GM18907 (cell line): ENCODE results near the gene EPS15.

Experiments
- ATAC-seq: cut with Tn5 transposase; IDR thresholded peaks from one replicate; pipeline ENCODE4 v1.9.1; 2021; ENCODE audit warnings: mild to moderate bottlenecking, moderate library complexity; ENCODE audit not compliant: unreplicated experiment

The EPS15 gene

GRCh38 chr1:51324251-51325010 is 194.6 kb downstream of the EPS15 start:
- ATAC-seq = no peak

DNA sequence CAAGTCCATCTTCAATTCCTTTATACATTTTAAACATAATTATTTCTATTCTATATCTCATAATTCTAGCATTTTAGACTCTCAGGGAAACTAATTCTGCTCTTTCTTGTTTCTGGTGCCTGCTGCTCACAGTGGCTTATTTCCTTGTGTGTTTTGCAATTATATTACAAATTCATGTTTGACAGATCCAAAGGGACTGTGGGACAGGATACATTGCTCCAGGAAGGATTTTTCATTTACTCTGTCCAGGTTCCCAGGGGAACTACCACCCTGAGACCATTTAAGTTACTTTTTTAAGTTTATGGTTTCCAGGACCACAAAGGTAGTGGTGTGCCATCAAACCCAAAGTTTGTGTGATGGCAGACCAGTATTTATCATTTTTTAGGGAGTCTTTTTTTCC is 195.3 kb downstream of the EPS15 start:
- ATAC-seq = no peak

- no peak for ATAC-seq
These were observed 196.5 kb downstream of the EPS15 start for GRCh38 chr1:51322417-51323101.

DNA sequence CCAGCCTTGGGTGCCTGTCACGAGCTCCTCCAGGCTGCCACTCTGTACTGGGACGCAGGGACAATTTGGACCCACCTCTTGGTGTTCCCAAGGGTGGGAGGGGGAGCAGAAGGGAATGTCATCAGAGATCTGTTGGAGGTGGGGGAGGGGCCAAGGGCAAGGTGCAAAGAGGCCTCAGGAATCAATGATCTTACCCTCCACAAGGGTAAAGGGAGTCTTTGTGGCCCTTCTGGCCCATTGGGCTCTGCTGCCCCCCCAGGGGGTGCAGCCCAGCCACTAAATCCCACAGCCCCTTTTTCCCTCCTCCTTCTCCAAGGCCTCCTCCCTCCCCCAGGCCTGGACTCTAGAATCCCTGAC is 197.2 kb downstream of the EPS15 start:
- no peak for ATAC-seq

DNA sequence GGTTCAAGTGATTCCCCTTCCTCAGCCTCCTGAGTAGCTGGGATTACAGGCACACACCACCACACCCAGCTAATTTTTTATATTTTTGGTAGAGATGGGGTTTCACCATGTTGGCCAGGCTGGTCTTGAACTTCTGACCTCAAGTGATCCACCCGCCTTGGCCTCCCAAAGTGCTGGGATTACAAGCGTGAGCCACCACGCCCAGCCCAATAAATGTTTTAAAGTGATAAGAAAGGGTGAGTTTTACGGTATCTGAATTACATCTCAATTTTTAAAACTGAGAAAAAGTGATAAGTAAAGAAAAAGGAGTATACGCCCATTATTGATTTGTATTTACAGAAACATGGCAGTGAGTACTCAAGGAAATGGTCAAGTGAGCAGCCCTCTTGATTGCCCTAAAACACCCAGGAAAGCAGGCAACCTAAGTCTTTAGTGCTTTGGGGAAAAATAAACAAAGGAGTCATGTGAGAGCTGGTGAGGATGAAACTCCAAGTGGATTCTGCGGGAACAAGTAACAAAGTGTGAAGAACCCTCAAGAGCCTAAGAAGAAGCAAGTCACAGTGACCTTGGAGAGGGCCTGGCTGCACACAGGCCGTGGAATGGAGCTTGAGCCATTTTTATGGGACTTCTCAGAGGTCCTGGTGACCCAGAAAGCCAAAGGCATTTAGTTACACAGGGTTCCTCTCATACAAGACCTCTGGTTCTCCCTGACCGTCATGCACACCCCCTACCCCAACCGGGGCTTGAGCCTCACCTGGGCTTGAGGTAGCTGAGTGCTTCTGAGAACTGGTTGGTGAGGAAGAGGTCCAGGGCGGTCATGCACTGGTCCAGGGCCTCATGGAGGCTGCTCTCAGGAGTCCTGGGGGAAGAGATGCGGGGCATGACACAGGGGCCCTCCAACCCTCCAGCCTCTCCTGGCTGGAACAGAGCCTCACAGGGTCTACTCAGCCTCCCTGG is 197.8 kb downstream of the EPS15 start:
- no peak for ATAC-seq

DNA sequence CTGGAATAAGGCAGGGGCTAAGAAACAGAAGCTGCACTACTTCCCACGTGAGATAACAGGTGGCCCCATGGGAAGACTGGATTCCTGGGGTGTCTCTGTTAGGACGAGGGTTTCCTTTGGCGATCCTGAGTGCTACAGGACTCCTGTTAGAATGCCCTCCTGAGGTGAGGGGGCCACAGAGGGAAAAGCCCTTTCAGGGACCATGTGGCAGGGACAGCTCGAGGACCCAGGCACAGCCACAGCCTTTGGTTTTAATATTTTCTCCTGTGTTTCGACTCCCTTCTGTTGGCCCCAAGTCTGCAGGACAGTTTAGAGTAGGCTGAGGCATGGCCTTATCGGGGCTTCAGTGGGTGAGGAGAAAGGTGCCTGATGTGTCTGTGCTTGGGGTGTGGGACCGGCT is 201.3 kb downstream of the EPS15 start:
- ATAC-seq = no peak

DNA sequence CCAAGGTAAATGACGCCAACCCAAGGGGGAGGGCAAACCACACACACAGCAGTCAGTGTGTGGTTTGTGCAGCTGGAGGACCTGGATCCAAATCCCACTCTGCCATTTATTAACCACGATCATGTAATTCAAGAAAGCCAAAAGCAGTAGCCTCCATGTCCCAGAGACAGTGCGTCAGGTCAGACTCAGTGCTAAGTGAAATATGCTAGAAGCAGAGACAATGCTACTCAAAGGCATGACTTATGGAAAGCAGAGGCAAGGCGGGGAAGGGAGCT is 202.3 kb downstream of the EPS15 start:
- no peak for ATAC-seq

DNA sequence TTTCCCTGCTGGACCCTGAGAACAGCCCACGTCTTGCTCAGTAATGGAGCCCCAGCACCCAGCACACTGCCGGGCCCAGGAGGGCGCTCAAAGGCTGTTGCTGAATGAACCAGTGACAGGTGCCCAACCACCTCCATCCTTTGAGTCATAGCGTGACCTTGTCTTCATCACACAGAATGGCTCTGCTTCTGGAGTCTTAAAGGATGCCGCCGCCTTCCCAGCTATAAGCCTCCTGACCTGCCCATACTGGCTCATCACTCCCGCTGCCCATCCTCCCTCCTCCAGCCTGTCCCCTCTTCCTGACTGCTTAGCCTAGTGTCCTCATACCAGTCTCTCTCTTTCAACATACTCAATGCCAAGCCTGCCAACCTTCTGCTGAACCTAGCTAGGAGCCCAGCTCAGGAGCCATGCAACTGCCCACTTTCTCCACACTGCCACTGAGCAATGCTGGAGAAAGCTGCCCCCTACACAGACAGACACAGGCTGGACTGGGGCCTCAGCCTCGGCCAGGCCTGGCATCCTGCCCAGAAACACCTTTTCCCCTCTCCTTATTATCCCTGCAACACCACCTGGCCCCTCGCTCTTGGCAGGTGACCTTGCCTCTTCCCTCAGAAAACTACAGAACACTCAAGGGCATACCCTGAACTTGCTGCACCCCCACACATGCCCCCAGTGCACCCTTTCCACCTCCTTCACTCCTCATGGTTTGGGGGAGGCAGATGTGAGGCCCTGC is 202.8 kb downstream of the EPS15 start:
- ATAC-seq = no peak

GRCh38 chr1:51314974-51315373 is 204.1 kb downstream of the EPS15 start:
- no peak for ATAC-seq

DNA sequence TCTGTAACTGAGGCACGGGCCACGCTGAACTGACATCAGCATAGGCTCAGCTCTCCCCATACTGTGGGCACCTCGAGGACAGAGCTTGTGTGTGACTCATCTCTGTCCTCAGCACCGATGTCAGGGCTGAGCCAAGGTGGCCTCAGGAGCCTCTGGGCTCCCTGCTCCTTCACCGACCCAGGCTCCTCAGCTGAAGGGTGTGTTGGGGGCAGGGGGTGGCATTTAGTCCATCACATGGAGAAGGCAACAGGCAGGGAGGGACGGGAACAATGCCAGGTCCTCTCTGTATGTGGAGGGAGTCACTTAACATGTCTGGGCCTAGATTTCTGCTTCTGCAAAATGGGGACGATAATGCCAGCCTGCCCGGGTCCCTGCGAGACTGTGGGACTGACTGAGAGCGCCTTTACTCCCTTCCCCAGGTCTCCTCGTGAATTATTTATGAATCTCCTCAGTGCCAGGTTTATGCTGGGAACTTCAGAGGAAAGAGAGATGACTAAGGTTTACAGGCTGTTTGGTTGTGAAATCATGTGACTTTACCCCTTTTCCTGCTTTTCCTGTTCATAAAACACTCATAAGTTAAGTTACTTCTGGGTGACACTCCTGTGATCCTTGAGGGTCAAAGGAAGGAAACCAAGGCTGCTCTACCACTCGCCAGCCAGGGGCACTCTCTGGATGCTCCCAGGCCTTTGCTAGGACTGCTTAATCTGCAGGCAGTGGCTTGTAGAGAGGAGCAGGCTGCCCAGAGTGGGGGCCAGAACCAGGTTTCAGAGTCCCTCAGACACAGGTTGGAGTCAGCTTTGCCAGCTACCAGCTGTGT is 204.9 kb downstream of the EPS15 start:
- ATAC-seq = no peak

DNA sequence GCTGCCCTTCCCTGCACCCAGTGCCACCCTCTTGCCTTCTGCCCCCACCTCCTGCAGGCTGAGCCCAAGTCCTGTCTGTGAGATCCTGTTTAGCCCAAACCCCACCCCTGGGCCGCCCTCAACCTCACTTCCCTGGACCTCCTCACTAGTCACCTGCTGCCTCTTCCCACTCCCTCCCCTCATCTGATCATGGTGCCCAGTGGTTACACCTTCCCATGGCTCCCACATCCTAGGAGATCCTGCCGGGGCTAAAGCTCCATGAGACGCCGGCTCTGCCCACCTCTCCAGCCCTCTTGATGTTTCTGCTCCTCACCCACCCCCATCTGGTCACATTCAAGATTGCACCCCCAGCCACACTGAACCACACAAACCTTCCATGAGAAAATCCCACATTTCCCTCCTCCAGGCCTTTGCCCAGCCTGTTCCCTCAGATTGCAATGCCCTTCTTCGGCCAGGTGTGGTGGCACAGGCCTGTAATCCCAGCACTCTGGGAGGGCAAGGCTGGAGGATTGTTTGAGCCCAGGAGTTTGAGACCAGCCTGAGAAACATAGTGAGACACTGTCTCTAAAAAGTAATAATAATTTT is 205.7 kb downstream of the EPS15 start:
- ATAC-seq = no peak

DNA sequence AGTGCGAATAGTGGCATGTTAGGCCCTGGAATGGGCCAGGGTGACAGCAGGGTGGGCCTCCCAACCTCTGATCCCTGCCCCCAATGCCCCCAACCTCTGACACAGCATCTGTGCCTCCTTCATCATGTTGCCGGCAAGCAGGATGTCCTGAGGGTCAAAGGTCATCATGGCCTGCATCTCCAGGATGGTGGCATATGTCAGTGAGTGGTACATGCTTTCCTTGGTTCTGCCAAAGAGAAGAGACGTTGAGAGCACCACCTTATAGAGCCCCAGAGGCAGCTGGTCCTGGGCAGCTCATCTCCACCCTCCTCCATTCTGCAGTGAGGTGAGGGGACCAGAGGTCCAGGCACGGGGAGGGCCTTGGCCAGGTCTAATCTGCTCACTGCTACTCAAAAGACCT is 206.3 kb downstream of the EPS15 start:
- no peak for ATAC-seq

DNA sequence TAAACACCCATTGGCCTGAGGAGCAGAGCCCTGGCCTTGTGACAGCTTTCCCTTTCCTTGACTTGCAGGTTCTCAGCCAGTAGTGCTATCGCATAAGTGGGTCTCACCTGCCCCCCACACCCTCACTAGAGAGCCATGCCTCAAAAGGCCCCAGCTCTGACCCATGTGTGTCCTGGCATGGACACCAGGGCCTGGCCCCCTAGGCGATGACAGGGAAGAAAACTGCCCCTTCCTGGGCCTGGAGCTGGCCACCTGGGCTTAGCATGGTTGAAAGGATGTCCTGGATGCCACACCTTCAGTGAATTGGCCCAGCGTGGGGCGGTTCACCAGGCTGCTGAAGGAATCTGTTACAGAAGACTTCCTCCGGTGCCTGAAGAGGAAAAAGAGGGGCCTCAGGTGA is 207.2 kb downstream of the EPS15 start:
- ATAC-seq = no peak

GRCh38 chr1:51310871-51311613 is 208.0 kb downstream of the EPS15 start:
- ATAC-seq = no peak

DNA sequence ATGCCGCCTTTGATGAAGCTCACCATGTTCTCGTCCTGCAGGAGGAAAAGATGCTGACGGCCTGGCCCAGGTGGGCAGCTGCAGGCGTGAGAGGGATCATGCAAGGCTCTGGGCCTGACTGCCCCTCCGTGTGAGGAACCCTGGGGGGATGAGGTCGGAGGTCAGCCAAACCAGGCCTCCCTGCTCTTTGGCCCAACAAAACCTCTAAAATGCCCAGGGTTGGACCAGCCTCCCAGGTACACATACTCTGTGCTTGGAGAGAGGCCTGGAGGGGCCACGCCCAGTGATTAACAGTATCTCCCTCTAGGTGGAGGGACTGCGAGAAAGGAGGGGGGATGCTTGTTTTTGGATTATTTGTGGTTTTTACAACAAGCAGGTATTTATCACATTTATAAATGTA is 209.8 kb downstream of the EPS15 start:
- ATAC-seq = no peak

- ATAC-seq = no peak
These were observed 210.4 kb downstream of the EPS15 start for GRCh38 chr1:51308636-51309035.

DNA sequence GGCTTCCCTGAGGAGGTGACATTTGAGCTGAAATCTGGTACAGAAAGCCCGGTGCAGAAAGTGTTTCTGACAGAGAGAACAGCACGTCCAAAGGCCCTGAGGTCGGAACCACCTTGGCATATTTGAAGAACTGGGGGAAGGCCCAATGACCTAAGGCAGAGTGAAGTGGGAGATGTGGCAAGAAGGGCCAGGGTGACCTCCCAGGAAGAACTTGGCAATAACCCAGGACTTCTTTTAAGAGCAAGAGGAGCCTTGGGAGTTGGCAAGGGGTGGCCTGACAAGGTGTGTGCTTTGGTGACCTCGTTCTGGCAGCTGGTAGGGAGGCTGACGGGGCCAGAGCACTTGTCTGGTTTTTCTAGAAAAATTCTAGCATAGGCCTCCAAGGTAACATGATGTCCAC is 212.1 kb downstream of the EPS15 start:
- ATAC-seq = no peak

GRCh38 chr1:51305371-51305823 is 213.7 kb downstream of the EPS15 start:
- no peak for ATAC-seq

DNA sequence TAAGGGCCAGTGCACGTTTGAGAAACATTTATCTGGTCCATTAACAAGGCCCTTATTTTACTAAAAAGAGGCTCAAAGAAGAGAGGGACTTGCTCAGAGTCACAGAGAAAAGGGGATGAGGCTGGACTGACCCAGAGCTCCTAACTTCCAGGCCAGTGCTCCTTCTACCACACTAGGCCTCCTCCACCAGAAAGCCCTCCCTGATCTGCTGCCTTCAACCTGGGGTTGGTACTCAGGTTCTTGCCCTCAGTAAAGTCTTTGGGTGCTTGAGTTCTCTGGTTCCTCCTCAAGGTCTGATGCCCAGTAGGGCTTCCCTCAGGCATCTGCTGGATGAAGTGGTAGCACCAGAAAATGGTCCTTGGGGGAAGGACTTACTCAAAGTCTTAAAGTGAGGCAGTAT is 214.7 kb downstream of the EPS15 start:
- no peak for ATAC-seq
